CD4-positive, alpha-beta T cell treated with Interleukin-12 subunit alpha and Interleukin-12 subunit beta, for 1 hour (primary cell): Measurements from ENCODE around the gene SND1.
A peak's percentile ranks its signal among the peaks of the same experiment; 100 is the strongest.

ENCODE experiments used
- DNase-seq: peaks from one replicate; pipeline ENCODE4 v3.0.0-alpha.2; 2020

SND1 gene

GRCh38 chr7:127651556-127652332 is at the start of gene SND1:
Gene SND1 (plus strand): TSS chr7:127652194. CDS start chr7:127652374, 180 bp downstream.
- DNase-seq = peak; percentile 99

GRCh38 chr7:127608446-127608845 is 43.5 kb upstream of the SND1 start:
- DNase-seq = no peak

- no peak for DNase-seq
Measured at GRCh38 chr7:127609297-127609696, 42.7 kb upstream of the SND1 start.

GRCh38 chr7:127612263-127612662 is 39.7 kb upstream of the SND1 start:
- no peak for DNase-seq

GRCh38 chr7:127616724-127617123 is 35.3 kb upstream of the SND1 start:
- no peak for DNase-seq

- DNase-seq = no peak
Measured at GRCh38 chr7:127618042-127618441, 34.0 kb upstream of the SND1 start, which contains the start of gene PAX4. Gene PAX4 (minus strand): TSS chr7:127618142. CDS start chr7:127615928, 2,214 bp downstream.

GRCh38 chr7:127618775-127619174 is 33.2 kb upstream of the SND1 start:
- no peak for DNase-seq

- no peak for DNase-seq
Measured at GRCh38 chr7:127619681-127620405, 32.2 kb upstream of the SND1 start.

GRCh38 chr7:127620406-127621233 is 31.4 kb upstream of the SND1 start:
- no peak for DNase-seq

GRCh38 chr7:127625331-127625730 is 26.7 kb upstream of the SND1 start:
- no peak for DNase-seq

GRCh38 chr7:127628445-127628844 is 23.5 kb upstream of the SND1 start:
- DNase-seq = no peak

- DNase-seq = peak; percentile 30
Measured at GRCh38 chr7:127629268-127629854, 22.6 kb upstream of the SND1 start.

GRCh38 chr7:127632276-127632910 is 19.6 kb upstream of the SND1 start:
- DNase-seq = no peak

GRCh38 chr7:127635659-127636285 is 16.2 kb upstream of the SND1 start:
- DNase-seq = no peak

- DNase-seq = no peak
Measured at GRCh38 chr7:127638197-127638596, 13.8 kb upstream of the SND1 start.

GRCh38 chr7:127644484-127644883 is 7.5 kb upstream of the SND1 start:
- no peak for DNase-seq

GRCh38 chr7:127647636-127648035 is 4.4 kb upstream of the SND1 start:
- DNase-seq = no peak

GRCh38 chr7:127648986-127649385 is 3.0 kb upstream of the SND1 start:
- no peak for DNase-seq

- no peak for DNase-seq
Measured at GRCh38 chr7:127650847-127651555, 993 bp upstream of the SND1 start.

- peak; percentile 2 for DNase-seq
Measured at GRCh38 chr7:127652333-127653248, 597 bp downstream of the SND1 start.
